Activated naive CD4-positive, alpha-beta T cell treated with anti-CD3 and anti-CD28 coated beads, Interleukin-2, amount 50 U/mL, for 72 hours (primary cell): ENCODE results near the gene CAND1. TPM values are rescaled to one million over a fixed set of nuclear protein-coding genes. Genes with fewer than 3 reads are reported as not detected.
"Not testable (repeated sequence)": the region's sequence is repeated elsewhere in the genome, so short reads cannot be mapped to it uniquely, and the experiment has no call there.

ENCODE experiments used
- ATAC-seq, 2 donors: fragments of 150-1000 bp; cut with Tn5 transposase; 2 replicates each; pipeline ENCODE4 v1.10.0; 2021; ENCODE audit warnings: mild to moderate bottlenecking in 2 of 2, moderate library complexity in 2 of 2
- DNase-seq, 2 donors: peaks; one replicate each; pipeline ENCODE4 v3.0.0; 2021 to 2022; ENCODE audit warnings: low spot score in 2 of 2
- H3K27ac Mint-ChIP-seq, 2 donors: one replicate each; pipeline ENCODE4 v1.8.0; 2022; ENCODE audit warnings: mild to moderate bottlenecking in 2 of 2, mixed read lengths in 2 of 2
- H3K36me3 Mint-ChIP-seq, 2 donors: one replicate each; pipeline ENCODE4 v1.8.0; 2022; ENCODE audit warnings: mixed read lengths in 2 of 2
- H3K9me3 Mint-ChIP-seq, 2 donors: one replicate each; pipeline ENCODE4 v1.8.0; 2022; ENCODE audit warnings: mixed read lengths in 2 of 2
- total RNA-seq, 2 donors: library from RNA; stranded (reverse); gene quantifications; one replicate each; pipeline ENCODE4 v1.2.3, GENCODE V29; 2022

The CAND1 gene
- total RNA-seq, 2 donors from 2014 or later, result 213 to 239 TPM

GRCh38 chr12:67319936-67320335 is 50.8 kb downstream of the CAND1 start:
- Mint-ChIP-seq H3K9me3 (peaks cover 0 to 5% of the 10 kb centered on the region in 2 donors), H3K36me3 (peaks cover 6 to 48% of the 10 kb centered on the region in 2 donors), H3K27ac (peak overlapping the region in 1 of 2 donors; percentile 23)
- DNase-seq, result no peak
- ATAC-seq, result no peak

GRCh38 chr12:67320614-67321295 is 51.6 kb downstream of the CAND1 start:
- Mint-ChIP-seq H3K36me3 (peaks cover 6 to 47% of the 10 kb centered on the region in 2 donors), H3K9me3 (peaks cover 0 to 5% of the 10 kb centered on the region in 2 donors), H3K27ac (peak overlapping the region in 1 of 2 donors; percentile 23)
- peak; percentile 28 to 63 for ATAC-seq
- DNase-seq, result no peak

- peaks cover 0 to 5% of the 10 kb centered on the region in 2 donors for H3K9me3 Mint-ChIP-seq
- no peak for ATAC-seq
- H3K36me3 Mint-ChIP-seq, result peaks cover 6 to 38% of the 10 kb centered on the region in 2 donors
- no peak for DNase-seq
- no peak overlapping the region for H3K27ac Mint-ChIP-seq
These were observed 53.4 kb downstream of the CAND1 start for GRCh38 chr12:67322580-67322979.

DNA sequence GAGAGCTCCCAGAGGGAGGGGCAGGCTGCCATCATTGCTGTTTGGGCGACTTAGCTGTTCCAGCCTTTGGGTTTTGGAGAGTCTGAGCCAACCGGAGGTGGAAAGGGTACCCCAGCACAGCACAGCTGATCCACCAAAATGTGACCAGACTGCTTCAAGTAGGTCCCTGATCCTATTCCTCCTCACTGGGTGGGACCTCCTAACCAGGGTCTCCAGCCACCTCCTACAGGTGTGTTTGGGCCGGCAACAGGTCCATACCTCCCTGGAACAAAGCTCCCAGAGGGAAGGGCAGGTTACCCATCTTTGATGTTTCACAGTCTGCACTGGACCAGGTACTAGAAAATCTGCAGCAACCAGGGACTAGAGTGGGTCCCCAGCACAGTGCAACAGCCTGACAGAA is 53.8 kb downstream of the CAND1 start:
- ATAC-seq (no peak), DNase-seq (no peak)
- H3K27ac Mint-ChIP-seq, result no peak overlapping the region
- peaks cover 0 to 5% of the 10 kb centered on the region in 2 donors for H3K9me3 Mint-ChIP-seq
- peaks cover 6 to 34% of the 10 kb centered on the region in 2 donors for H3K36me3 Mint-ChIP-seq

DNA sequence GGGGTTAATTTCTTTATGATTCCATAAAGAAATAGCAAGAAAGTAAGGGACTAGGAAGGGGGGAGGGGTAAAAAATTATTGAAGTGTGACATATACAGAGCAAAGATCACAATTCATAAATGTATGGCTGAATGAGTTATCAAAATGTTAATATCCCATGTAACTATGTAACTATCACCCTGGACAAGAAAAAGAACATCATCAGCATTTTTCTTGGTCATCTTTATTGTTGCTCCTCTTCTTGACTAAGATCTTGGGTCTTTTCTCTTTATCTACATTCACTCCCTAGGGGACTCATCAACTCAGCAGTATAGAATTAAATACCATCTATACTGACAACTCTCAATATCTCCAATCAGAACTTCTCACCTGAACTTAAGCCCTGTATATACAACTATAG is 57.5 kb downstream of the CAND1 start:
- ATAC-seq, result peak in 1 of 2 donors; percentile 6
- peaks cover 0 to 5% of the 10 kb centered on the region in 2 donors for H3K9me3 Mint-ChIP-seq
- DNase-seq, result no peak
- H3K36me3 Mint-ChIP-seq, result peaks cover 6 to 11% of the 10 kb centered on the region in 2 donors
- H3K27ac Mint-ChIP-seq, result no peak overlapping the region

DNA sequence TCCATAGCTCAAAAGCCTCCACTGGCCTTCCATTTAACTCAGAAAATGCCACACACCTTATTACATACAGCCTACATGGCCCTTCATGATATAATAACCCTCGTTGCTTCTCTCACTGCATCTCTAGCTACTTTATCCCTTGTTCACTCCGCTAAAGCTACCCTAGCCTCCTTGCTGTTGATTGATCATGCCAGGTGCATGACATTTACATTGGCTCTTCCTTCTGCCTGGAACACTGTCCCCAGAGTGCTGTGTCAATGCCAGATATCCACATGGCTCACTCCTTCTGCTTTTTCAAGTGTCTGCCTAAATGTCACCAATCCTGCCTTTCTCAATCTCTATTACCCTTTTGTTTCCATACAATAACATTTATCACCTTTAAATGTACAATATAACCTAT is 58.3 kb downstream of the CAND1 start:
- DNase-seq, result no peak
- ATAC-seq, result peak in 1 of 2 donors; percentile 18
- Mint-ChIP-seq H3K9me3 (no peaks in the 10 kb centered on the region), H3K36me3 (peaks cover 0 to 5% of the 10 kb centered on the region in 2 donors), H3K27ac (no peak overlapping the region)

GRCh38 chr12:67331123-67331522 is 62.0 kb downstream of the CAND1 start:
- Mint-ChIP-seq H3K36me3 (peaks cover 0 to 7% of the 10 kb centered on the region in 2 donors), H3K9me3 (peaks cover 6 to 11% of the 10 kb centered on the region in 2 donors), H3K27ac (no peak overlapping the region)
- DNase-seq (no peak), ATAC-seq (no peak)

- Mint-ChIP-seq H3K27ac (no peak overlapping the region), H3K36me3 (peaks cover 0 to 10% of the 10 kb centered on the region in 2 donors), H3K9me3 (peaks cover 6 to 11% of the 10 kb centered on the region in 2 donors)
- no peak for DNase-seq
- no peak for ATAC-seq
These were observed 62.7 kb downstream of the CAND1 start for GRCh38 chr12:67331828-67332227.

- Mint-ChIP-seq H3K9me3 (peaks cover 13 to 17% of the 10 kb centered on the region in 2 donors), H3K27ac (no peak overlapping the region), H3K36me3 (peaks cover 0 to 18% of the 10 kb centered on the region in 2 donors)
- DNase-seq (no peak), ATAC-seq (no peak)
These were observed 64.5 kb downstream of the CAND1 start for GRCh38 chr12:67333649-67334048.

DNA sequence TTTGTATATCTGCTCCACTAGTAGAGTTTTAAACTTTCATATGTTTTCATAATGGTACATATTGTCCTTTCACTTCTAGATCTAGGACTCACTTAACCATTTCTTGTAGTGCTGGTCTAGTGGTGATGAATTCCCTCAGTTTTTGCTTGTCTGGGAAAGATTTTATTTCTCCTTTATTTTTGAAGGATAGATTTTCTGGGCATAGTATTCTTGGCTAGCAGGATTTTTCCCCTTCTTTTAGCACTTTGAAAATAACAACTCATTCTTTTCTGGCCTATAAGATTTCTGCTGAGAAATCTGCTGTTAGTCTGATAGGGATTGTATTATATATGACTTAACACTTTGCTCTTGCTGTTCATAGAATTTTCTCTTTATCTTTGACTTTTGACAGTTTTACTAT is 69.3 kb downstream of the CAND1 start:
- Mint-ChIP-seq H3K27ac (no peak overlapping the region), H3K9me3 (peaks cover 24 to 35% of the 10 kb centered on the region in 2 donors), H3K36me3 (peaks cover 8 to 28% of the 10 kb centered on the region in 2 donors)
- DNase-seq (no peak), ATAC-seq (no peak)

GRCh38 chr12:67339530-67339929 is 70.4 kb downstream of the CAND1 start:
- peaks cover 8 to 27% of the 10 kb centered on the region in 2 donors for H3K36me3 Mint-ChIP-seq

GRCh38 chr12:67341086-67341485 is 71.9 kb downstream of the CAND1 start:
- not testable (repeated sequence) for H3K27ac Mint-ChIP-seq, DNase-seq, ATAC-seq
- Mint-ChIP-seq H3K9me3 (peaks cover 18 to 29% of the 10 kb centered on the region in 2 donors), H3K36me3 (peaks cover 8 to 22% of the 10 kb centered on the region in 2 donors)

More at GRCh38 chr12:67339530-67339929, 70.4 kb downstream of the CAND1 start:
- Mint-ChIP-seq H3K9me3 (peaks cover 22 to 33% of the 10 kb centered on the region in 2 donors), H3K27ac (no peak overlapping the region)
- no peak for ATAC-seq
- DNase-seq, result no peak

GRCh38 chr12:67344979-67345710 is 76.0 kb downstream of the CAND1 start:
- DNase-seq (no peak), ATAC-seq (no peak)
- Mint-ChIP-seq H3K9me3 (peaks cover 7 to 32% of the 10 kb centered on the region in 2 donors), H3K27ac (no peak overlapping the region), H3K36me3 (peaks cover 8 to 11% of the 10 kb centered on the region in 2 donors)

DNA sequence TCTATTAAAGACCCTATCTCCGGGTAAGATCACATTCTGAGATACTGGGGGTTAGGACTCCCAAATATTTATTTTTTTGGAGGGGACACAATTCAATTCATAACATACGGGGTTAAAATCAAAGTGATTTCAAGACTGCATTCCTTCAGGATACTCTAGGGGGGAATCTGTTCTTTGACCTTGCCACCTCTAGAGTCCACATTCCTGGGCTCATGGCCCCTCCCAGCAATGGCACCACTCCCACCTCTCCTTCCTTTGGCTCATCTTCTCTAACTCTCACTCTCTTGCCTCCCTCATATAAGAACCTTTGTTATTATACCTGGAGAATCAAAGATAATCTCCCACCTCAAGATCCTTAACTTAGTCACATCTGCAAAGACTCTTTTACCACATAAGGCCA is 79.5 kb downstream of the CAND1 start:
- H3K9me3 Mint-ChIP-seq, result peaks cover 7 to 24% of the 10 kb centered on the region in 2 donors
- H3K36me3 Mint-ChIP-seq, result peaks cover 17 to 18% of the 10 kb centered on the region in 2 donors
- no peak for ATAC-seq
- DNase-seq, result no peak
- no peak overlapping the region for H3K27ac Mint-ChIP-seq

DNA sequence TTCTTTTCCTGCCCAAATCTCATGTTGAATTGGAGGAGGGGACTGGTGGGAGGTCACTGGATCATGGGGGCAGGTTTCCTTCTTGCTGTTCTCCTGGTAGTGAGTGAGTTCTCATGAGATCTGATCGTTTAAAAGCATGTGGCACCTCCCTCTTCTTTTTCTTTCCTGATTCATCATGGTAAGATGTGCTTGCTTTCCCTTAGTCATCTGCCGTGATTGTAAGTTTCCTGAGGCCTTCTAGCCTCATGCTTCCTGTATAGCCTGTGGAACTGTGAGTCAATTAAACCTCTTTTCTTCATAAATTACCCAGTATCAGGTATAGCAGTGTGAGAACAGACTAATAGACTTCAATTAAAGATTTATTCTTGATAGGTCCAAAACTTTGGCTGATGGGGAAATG is 83.5 kb downstream of the CAND1 start:
- DNase-seq (no peak), ATAC-seq (peak in 1 of 2 donors; percentile 59)
- H3K27ac Mint-ChIP-seq, result no peak overlapping the region
- peaks cover 8 to 13% of the 10 kb centered on the region in 2 donors for H3K36me3 Mint-ChIP-seq
- H3K9me3 Mint-ChIP-seq, result peaks cover under 1 to 10% of the 10 kb centered on the region in 2 donors

DNA sequence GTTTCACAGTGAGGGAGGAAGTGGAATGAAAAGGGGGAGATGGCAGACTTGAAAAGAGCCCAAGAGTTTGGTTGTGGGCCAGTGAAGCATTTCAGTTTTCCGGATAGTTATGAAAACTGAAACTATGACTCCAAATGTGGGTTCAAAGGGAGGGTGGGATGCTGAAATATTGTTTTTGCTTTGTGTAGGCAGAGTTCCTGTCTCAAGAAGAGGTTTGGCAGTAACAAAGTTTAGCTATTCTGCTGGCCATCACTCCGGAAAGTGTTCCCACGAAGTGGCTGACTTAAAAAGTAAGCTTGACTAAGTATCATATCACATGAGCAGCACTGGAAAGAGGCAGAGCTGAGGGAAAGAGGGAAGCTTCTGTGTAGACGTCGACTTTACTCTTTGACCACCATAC is 85.2 kb downstream of the CAND1 start:
- no peak overlapping the region for H3K27ac Mint-ChIP-seq
- ATAC-seq (peak; percentile 67 to 72), DNase-seq (no peak)

GRCh38 chr12:67354966-67355365 is 85.8 kb downstream of the CAND1 start:
- H3K27ac Mint-ChIP-seq, result peak overlapping the region in 1 of 2 donors; percentile 34
- ATAC-seq, result no peak
- peaks cover 0 to 5% of the 10 kb centered on the region in 2 donors for H3K9me3 Mint-ChIP-seq
- H3K36me3 Mint-ChIP-seq, result peaks cover 7 to 10% of the 10 kb centered on the region in 2 donors
- DNase-seq, result no peak

More for the DNA sequence above, 85.2 kb downstream of the CAND1 start:
- H3K9me3 Mint-ChIP-seq, result peaks cover 0 to 5% of the 10 kb centered on the region in 2 donors
- peaks cover 7 to 10% of the 10 kb centered on the region in 2 donors for H3K36me3 Mint-ChIP-seq
